K562 (cell line): ENCODE data around the gene GJC2. TPM values are rescaled to one million over a fixed set of nuclear protein-coding genes. Genes with fewer than 3 reads are reported as not detected.

ENCODE experiments used
- CREB5 ChIP-seq: fragments of 250-450 bp; sonication (Bioruptor Pico); IDR thresholded peaks from 2 replicates; pipeline ENCODE4 v1.5.0; 2020; ENCODE audit warnings: mild to moderate bottlenecking
- E2F6 ChIP-seq, 2 experiments: IDR thresholded peaks; 2 replicates each; pipeline ENCODE4 v1.6.1; 2011; ENCODE audit warnings: borderline replicate concordance in 1 of 2, control low read depth in 1 of 2, low read depth in 1 of 2, low read length in 1 of 2, mild to moderate bottlenecking in 1 of 2, mixed read lengths in 1 of 2, moderate library complexity in 1 of 2; ENCODE audit not compliant: insufficient read depth in 1 of 2, insufficient read length in 1 of 2, poor library complexity in 1 of 2, severe bottlenecking in 1 of 2; ENCODE audit errors: extremely low read depth in 1 of 2
- FUS ChIP-seq: fragments of 200-400 bp; formaldehyde crosslinking; optimal IDR thresholded peaks from 2 replicates; pipeline ENCODE3; 2017; ENCODE audit warnings: low read depth, low read length
- HINFP ChIP-seq: fragments of 450-650 bp; conservative IDR thresholded peaks from 2 replicates; pipeline ENCODE4 v1.6.1; 2016; ENCODE audit warnings: missing genetic modification characterization, low read depth, mild to moderate bottlenecking, control low read depth, missing compliant biosample characterization
- HMG20B ChIP-seq: fragments of 250-450 bp; sonication (Bioruptor Pico); IDR thresholded peaks from 2 replicates; pipeline ENCODE4 v1.5.0; 2021; ENCODE audit warnings: mild to moderate bottlenecking
- ILF3 ChIP-seq: fragments of 450-650 bp; IDR thresholded peaks from 2 replicates; pipeline ENCODE4 v1.6.1; 2018; ENCODE audit warnings: antibody characterized with exemption, mild to moderate bottlenecking, moderate library complexity, borderline replicate concordance
- KHSRP ChIP-seq: fragments of 450-650 bp; IDR thresholded peaks from 2 replicates; pipeline ENCODE4 v1.6.1; 2017
- MCM7 ChIP-seq, 2 experiments: fragments of 450-650 bp; IDR thresholded peaks; 2 replicates each; pipeline ENCODE4 v1.6.1; 2016 to 2018
- MXI1 ChIP-seq: IDR thresholded peaks from 2 replicates; pipeline ENCODE4 v1.6.1; 2011; ENCODE audit warnings: low read depth, mild to moderate bottlenecking, improper control_type of control experiment, low read length
- NFIX ChIP-seq: fragments of 250-450 bp; sonication (Bioruptor Pico); IDR thresholded peaks from 2 replicates; pipeline ENCODE4 v1.4.0; 2020; ENCODE audit warnings: low read depth, mild to moderate bottlenecking, moderate library complexity
- PATZ1 ChIP-seq: fragments of 250-450 bp; sonication (Bioruptor Pico); IDR thresholded peaks from 2 replicates; pipeline ENCODE4 v1.5.0; 2020; ENCODE audit warnings: mild to moderate bottlenecking, borderline replicate concordance
- SAFB ChIP-seq: fragments of 200-400 bp; formaldehyde crosslinking; IDR thresholded peaks from 2 replicates; pipeline ENCODE4 v1.6.1; 2017; ENCODE audit warnings: low read depth, low read length, borderline replicate concordance
- SNAPC5 ChIP-seq: fragments of 250-450 bp; sonication (Bioruptor Pico); IDR thresholded peaks from 2 replicates; pipeline ENCODE4 v1.8.0; 2021; ENCODE audit warnings: moderate library complexity, mild to moderate bottlenecking, inconsistent platforms
- TAF1 ChIP-seq: IDR thresholded peaks from 2 replicates; pipeline ENCODE4 v1.6.1; 2011; ENCODE audit warnings: mild to moderate bottlenecking, low read length, moderate library complexity; ENCODE audit not compliant: insufficient read depth, control insufficient read depth, severe bottlenecking; ENCODE audit errors: extremely low read depth
- ZBTB7A ChIP-seq: IDR thresholded peaks from 2 replicates; pipeline ENCODE4 v1.6.1; 2011; ENCODE audit warnings: low read depth, mild to moderate bottlenecking, low read length, moderate library complexity, borderline replicate concordance; ENCODE audit not compliant: control insufficient read depth
- ZNF431 ChIP-seq: sonication (generic); formaldehyde crosslinking; IDR thresholded peaks from 2 replicates; pipeline ENCODE4 v1.8.0; 2022; ENCODE audit warnings: mild to moderate bottlenecking, missing genetic modification reagents
- polyA plus RNA-seq, 8 experiments: library from polyadenylated mRNA; depleted of rRNA in 4 of 8; stranded (reverse) in 5 of 8; unstranded in 3 of 8; fragments of >200 nt; fragmentation: Nextera tagmentation in 2 of 8; fragmentation: Illumina TruSeq in 1 of 8; extraction: Ambion mirVana in 2 of 8; extraction: Trizol in 1 of 8; gene quantifications; 2 replicates each; pipeline versions ENCODE4 v1.2.1 to v1.2.3, GENCODE V29; 2011 to 2014; ENCODE audit warnings: inconsistent platforms in 1 of 8, missing spikeins in 1 of 8
- total RNA-seq, 7 experiments: library from RNA; depleted of rRNA in 6 of 7; stranded (reverse); fragments of >200 nt in 6 of 7; fragmentation: Illumina TruSeq in 2 of 7; extraction: Trizol in 2 of 7; gene quantifications; 2 replicates each; pipeline versions ENCODE4 v1.2.1 to v1.2.3, GENCODE V29; 2011 to 2021; ENCODE audit warnings: low replicate concordance in 1 of 7

GJC2 gene
- total and polyA plus RNA-seq, 9 of the 15 experiments (the other 6 are each of a cell fraction or from before 2014, with no cell fraction given) = 0.03 to 0.62 (median 0.11) TPM; not detected in 2

- TF ChIP-seq FUS (no peak), HINFP (tag) (no peak), SAFB (no peak), ZNF431 (CRISPR knock-in tag) (no peak), NFIX (CRISPR knock-in tag) (no peak), SNAPC5 (CRISPR knock-in tag) (no peak), MXI1 (no peak), ILF3 (no peak), KHSRP (no peak), ZBTB7A (peak; percentile 16; the same call in 1 of the 2 replicates), CREB5 (CRISPR knock-in tag) (no peak), E2F6 (IDR thresholded peaks at IDR 0.05; ENCODE audit: borderline replicate concordance in 1 of 2, extremely low read depth in 1 of 2, insufficient read depth in 1 of 2, insufficient read length in 1 of 2, low read depth in 1 of 2, low read length in 1 of 2, poor library complexity in 1 of 2, severe bottlenecking in 1 of 2) (peak; percentile 17 to 49), PATZ1 (no peak), MCM7 (IDR thresholded peaks at IDR 0.05) (no peak), TAF1 (no peak), HMG20B (CRISPR knock-in tag) (no peak)
Measured at GRCh38 chr1:228141226-228142044, 8.3 kb upstream of the GJC2 start (continued).
